Activated naive CD4-positive, alpha-beta T cell treated with anti-CD3 and anti-CD28 coated beads, Interleukin-2, amount 50 U/mL, for 24 hours (primary cell): Measurements from ENCODE around the gene AUTS2.

ENCODE experiments used
- H3K27ac Mint-ChIP-seq: one replicate; pipeline ENCODE4 v1.8.0; 2021; ENCODE audit warnings: mild to moderate bottlenecking, mixed read lengths
- H3K27me3 Mint-ChIP-seq: one replicate; pipeline ENCODE4 v1.8.0; 2021; ENCODE audit warnings: mixed read lengths
- H3K36me3 Mint-ChIP-seq: one replicate; pipeline ENCODE4 v1.8.0; 2021; ENCODE audit warnings: mixed read lengths
- H3K4me1 Mint-ChIP-seq: one replicate; pipeline ENCODE4 v1.8.0; 2021; ENCODE audit warnings: mixed read lengths
- H3K4me3 Mint-ChIP-seq: one replicate; pipeline ENCODE4 v1.8.0; 2021; ENCODE audit warnings: mild to moderate bottlenecking, mixed read lengths
- H3K9me3 Mint-ChIP-seq: one replicate; pipeline ENCODE4 v1.8.0; 2021; ENCODE audit warnings: mixed read lengths

AUTS2 gene

GRCh38 chr7:70060298-70061068 is 462.2 kb downstream of the AUTS2 start:
- Mint-ChIP-seq H3K9me3 (peaks cover 4% of the 10 kb centered on the region), H3K4me1 (no peaks in the 10 kb centered on the region), H3K36me3 (no peaks in the 10 kb centered on the region), H3K27me3 (no peaks in the 10 kb centered on the region), H3K27ac (no peak overlapping the region), H3K4me3 (no peak overlapping the region)

DNA sequence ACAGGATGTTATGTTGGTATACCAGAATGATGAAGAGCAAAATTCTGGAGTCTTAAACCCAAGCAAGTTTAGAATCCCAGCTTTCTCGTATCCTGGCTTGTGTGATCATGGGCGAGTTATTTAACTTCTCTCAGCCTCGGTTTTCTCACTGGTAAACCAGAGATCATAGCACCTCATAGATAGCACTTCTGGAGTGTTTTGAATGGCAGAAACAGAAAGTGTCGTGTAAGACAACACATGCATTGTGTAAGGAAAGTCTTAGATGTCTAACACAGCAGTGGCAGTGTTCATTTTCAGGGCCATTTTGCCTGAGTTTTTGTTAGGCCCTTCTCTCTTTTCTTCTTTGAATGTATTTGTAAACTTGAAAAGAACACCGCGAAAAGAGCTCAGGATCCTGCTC is 465.1 kb downstream of the AUTS2 start:
- no peak overlapping the region for H3K4me3 Mint-ChIP-seq
- no peaks in the 10 kb centered on the region for H3K36me3 Mint-ChIP-seq
- H3K27ac Mint-ChIP-seq = no peak overlapping the region
- no peaks in the 10 kb centered on the region for H3K27me3 Mint-ChIP-seq
- H3K4me1 Mint-ChIP-seq = no peaks in the 10 kb centered on the region
- H3K9me3 Mint-ChIP-seq = peaks cover 4% of the 10 kb centered on the region

DNA sequence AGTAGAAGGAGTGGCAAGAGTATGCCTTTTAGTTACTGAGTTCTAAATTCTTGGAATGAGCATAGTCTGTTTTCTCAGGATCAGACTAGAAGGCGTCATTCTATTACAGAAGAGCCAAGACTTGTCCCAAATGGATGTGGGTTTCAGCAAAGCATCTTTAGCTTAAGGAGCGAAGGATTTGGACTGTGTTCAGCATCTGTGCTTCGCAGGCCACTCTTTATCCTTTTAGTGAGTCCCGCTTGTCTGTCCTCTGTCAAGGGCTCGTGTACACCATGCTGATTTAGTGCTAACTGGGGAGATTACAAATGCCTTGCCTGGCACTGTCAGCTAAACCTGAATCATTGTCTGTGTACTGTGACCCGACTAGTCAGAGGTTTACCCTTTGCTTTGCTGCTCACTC is 465.7 kb downstream of the AUTS2 start:
- Mint-ChIP-seq H3K36me3 (no peaks in the 10 kb centered on the region), H3K27ac (no peak overlapping the region), H3K4me3 (no peak overlapping the region), H3K27me3 (no peaks in the 10 kb centered on the region), H3K9me3 (peaks cover 4% of the 10 kb centered on the region), H3K4me1 (no peaks in the 10 kb centered on the region)

- H3K9me3 Mint-ChIP-seq = peaks cover 4% of the 10 kb centered on the region
- H3K27me3 Mint-ChIP-seq = no peaks in the 10 kb centered on the region
- no peak overlapping the region for H3K4me3 Mint-ChIP-seq
- no peaks in the 10 kb centered on the region for H3K36me3 Mint-ChIP-seq
- no peaks in the 10 kb centered on the region for H3K4me1 Mint-ChIP-seq
- no peak overlapping the region for H3K27ac Mint-ChIP-seq
Observed at GRCh38 chr7:70066844-70067243, 468.6 kb downstream of the AUTS2 start.

GRCh38 chr7:70068531-70068930 is 470.3 kb downstream of the AUTS2 start:
- no peaks in the 10 kb centered on the region for H3K27me3 Mint-ChIP-seq
- H3K27ac Mint-ChIP-seq = no peak overlapping the region

DNA sequence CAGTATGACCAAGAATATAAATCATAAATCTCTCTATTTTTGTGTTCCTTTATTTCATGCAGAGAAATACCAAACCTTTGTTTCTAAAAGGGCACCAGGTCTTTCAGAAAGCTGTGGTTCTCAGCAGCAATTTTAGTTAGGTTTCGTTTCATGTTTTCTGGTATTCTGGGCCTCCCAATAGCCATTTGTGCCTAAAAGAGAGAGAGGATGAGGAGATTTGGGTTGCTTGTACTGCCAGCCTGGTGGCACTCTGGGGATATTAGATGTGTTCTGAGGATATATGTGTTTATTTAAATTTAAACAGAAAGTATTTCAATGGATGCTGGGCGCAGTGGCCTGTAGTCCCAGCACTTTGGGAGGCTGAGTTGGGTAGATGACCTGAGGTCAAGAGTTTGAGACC is 471.7 kb downstream of the AUTS2 start:
- Mint-ChIP-seq H3K27ac (no peak overlapping the region), H3K4me1 (no peaks in the 10 kb centered on the region), H3K4me3 (no peak overlapping the region), H3K27me3 (no peaks in the 10 kb centered on the region), H3K36me3 (no peaks in the 10 kb centered on the region), H3K9me3 (peaks cover under 1% of the 10 kb centered on the region)

More at GRCh38 chr7:70068531-70068930, 470.3 kb downstream of the AUTS2 start:
- no peak overlapping the region for H3K4me3 Mint-ChIP-seq
- no peaks in the 10 kb centered on the region for H3K36me3 Mint-ChIP-seq
- no peaks in the 10 kb centered on the region for H3K4me1 Mint-ChIP-seq
- peaks cover 4% of the 10 kb centered on the region for H3K9me3 Mint-ChIP-seq

- no peaks in the 10 kb centered on the region for H3K4me1 Mint-ChIP-seq
- no peaks in the 10 kb centered on the region for H3K27me3 Mint-ChIP-seq
- no peak overlapping the region for H3K27ac Mint-ChIP-seq
- H3K36me3 Mint-ChIP-seq = no peaks in the 10 kb centered on the region
- H3K9me3 Mint-ChIP-seq = peaks cover 6% of the 10 kb centered on the region
- H3K4me3 Mint-ChIP-seq = no peak overlapping the region
Observed at GRCh38 chr7:70071766-70072165, 473.5 kb downstream of the AUTS2 start.

DNA sequence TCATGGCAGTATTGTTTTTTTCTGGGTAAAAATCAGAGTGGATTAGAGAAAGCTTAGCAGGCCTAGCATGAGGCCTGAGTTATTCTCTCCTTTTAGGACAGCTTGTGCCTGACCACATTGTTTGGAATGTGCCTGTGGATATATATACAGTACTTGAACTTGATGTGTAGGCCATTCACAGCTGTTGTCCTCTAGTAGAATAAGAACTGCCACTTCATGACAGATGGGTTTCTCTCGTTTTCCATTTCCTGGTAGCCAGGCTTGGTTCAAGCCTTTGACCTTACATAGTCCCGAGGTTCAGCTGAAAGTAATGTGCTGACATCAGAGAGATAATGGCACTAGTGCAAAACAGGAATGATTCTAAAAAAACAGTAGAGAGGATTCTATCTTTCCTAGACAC is 473.9 kb downstream of the AUTS2 start:
- Mint-ChIP-seq H3K9me3 (peaks cover 7% of the 10 kb centered on the region), H3K36me3 (no peaks in the 10 kb centered on the region), H3K27ac (no peak overlapping the region), H3K27me3 (no peaks in the 10 kb centered on the region), H3K4me1 (no peaks in the 10 kb centered on the region), H3K4me3 (no peak overlapping the region)

- H3K27me3 Mint-ChIP-seq = no peaks in the 10 kb centered on the region
- no peaks in the 10 kb centered on the region for H3K36me3 Mint-ChIP-seq
- no peak overlapping the region for H3K4me3 Mint-ChIP-seq
- H3K9me3 Mint-ChIP-seq = peaks cover 11% of the 10 kb centered on the region
- H3K27ac Mint-ChIP-seq = no peak overlapping the region
- H3K4me1 Mint-ChIP-seq = no peaks in the 10 kb centered on the region
Observed at GRCh38 chr7:70076325-70076724, 478.1 kb downstream of the AUTS2 start.

DNA sequence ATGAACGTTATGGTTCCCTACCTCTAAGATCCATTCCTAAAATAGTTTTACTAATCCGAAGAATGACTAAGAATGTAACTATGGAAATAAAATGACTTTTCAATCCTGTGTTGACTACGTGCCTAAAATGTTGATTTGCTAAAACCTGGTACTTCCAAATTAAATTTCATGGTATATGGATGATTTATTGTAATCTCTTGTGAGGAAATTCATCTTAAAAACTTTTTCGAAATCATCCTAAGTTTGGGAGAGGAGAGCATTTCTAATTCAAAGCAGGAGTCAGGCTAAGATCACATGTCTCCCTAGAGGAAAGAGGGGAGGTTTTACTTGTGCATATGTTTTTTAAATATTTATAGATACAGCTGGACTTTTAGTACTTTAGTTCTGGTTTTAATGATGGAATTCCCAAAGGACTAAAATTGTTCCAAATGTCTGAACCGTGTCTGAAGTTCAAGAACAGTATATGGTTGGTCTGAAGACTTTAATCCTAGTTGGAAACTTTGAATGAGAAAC is 483.9 kb downstream of the AUTS2 start:
- peaks cover 14% of the 10 kb centered on the region for H3K9me3 Mint-ChIP-seq
- no peaks in the 10 kb centered on the region for H3K36me3 Mint-ChIP-seq
- H3K27me3 Mint-ChIP-seq = no peaks in the 10 kb centered on the region
- H3K4me1 Mint-ChIP-seq = no peaks in the 10 kb centered on the region
- H3K27ac Mint-ChIP-seq = no peak overlapping the region
- H3K4me3 Mint-ChIP-seq = no peak overlapping the region

DNA sequence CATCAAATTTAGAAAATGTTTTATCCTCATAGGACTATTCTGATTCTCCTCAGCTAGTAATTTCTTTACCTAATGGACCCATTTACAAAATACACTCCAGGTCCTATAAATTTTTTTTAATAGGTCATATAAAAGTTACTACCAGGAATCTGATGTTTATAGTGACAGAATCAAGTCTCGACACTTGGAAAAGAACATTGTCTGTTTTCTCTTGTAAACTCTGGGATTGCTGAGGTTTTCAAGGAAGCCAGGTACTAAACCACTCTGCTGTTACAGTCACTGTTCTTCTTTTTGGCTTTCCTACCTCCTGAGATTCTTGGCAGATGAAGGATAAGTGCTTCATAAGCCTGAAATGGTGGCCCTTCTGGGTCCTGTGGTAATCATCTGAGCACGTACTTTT is 493.1 kb downstream of the AUTS2 start:
- H3K27me3 Mint-ChIP-seq = no peaks in the 10 kb centered on the region
- H3K4me3 Mint-ChIP-seq = no peak overlapping the region
- H3K27ac Mint-ChIP-seq = no peak overlapping the region
- H3K4me1 Mint-ChIP-seq = no peaks in the 10 kb centered on the region
- no peaks in the 10 kb centered on the region for H3K36me3 Mint-ChIP-seq
- no peaks in the 10 kb centered on the region for H3K9me3 Mint-ChIP-seq

GRCh38 chr7:70092314-70093204 is 494.3 kb downstream of the AUTS2 start:
- no peaks in the 10 kb centered on the region for H3K27me3 Mint-ChIP-seq
- no peaks in the 10 kb centered on the region for H3K4me1 Mint-ChIP-seq
- no peaks in the 10 kb centered on the region for H3K36me3 Mint-ChIP-seq
- no peak overlapping the region for H3K4me3 Mint-ChIP-seq
- no peak overlapping the region for H3K27ac Mint-ChIP-seq
- H3K9me3 Mint-ChIP-seq = no peaks in the 10 kb centered on the region

- H3K27ac Mint-ChIP-seq = no peak overlapping the region
- H3K27me3 Mint-ChIP-seq = no peaks in the 10 kb centered on the region
- no peaks in the 10 kb centered on the region for H3K36me3 Mint-ChIP-seq
- H3K4me1 Mint-ChIP-seq = no peaks in the 10 kb centered on the region
- H3K4me3 Mint-ChIP-seq = no peak overlapping the region
- H3K9me3 Mint-ChIP-seq = no peaks in the 10 kb centered on the region
Observed at GRCh38 chr7:70093205-70093904, 495.1 kb downstream of the AUTS2 start.

DNA sequence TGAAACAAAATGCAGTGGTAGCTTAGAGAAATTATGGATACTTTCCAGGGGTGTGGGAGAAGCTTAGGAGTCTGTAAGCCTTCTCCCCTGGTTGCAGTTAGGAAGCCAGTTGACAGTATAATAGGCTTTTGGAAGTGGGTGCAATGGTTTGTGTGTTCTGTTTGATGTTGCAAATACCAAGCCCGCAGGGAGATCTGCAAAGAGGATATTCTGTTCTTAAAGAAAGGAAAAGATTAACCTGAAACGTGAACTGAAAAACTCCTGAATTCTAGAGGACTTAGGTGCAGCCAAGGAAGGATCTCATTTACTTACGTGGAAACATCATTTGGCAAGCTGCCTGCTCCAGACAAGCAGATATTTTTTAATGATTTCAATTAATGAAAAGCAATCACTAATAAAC is 496.6 kb downstream of the AUTS2 start:
- Mint-ChIP-seq H3K4me3 (no peak overlapping the region), H3K9me3 (no peaks in the 10 kb centered on the region), H3K27ac (no peak overlapping the region), H3K27me3 (no peaks in the 10 kb centered on the region), H3K36me3 (no peaks in the 10 kb centered on the region), H3K4me1 (no peaks in the 10 kb centered on the region)

GRCh38 chr7:70097645-70098044 is 499.4 kb downstream of the AUTS2 start:
- no peaks in the 10 kb centered on the region for H3K27me3 Mint-ChIP-seq

More at GRCh38 chr7:70097645-70098044, 499.4 kb downstream of the AUTS2 start:
- Mint-ChIP-seq H3K9me3 (no peaks in the 10 kb centered on the region), H3K4me3 (no peak overlapping the region), H3K27ac (no peak overlapping the region), H3K36me3 (no peaks in the 10 kb centered on the region), H3K4me1 (no peaks in the 10 kb centered on the region)
